ENCODE data around the gene TSPAN4. TPM values are rescaled to one million over a fixed set of nuclear protein-coding genes. Genes with fewer than 3 reads are reported as not detected.

TSPAN4 gene
- total RNA-seq, 2 experiments from 2014 or later = 1.6 to 2.0 TPM

GRCh38 chr11:901452-902061, 58.9 kb downstream of the TSPAN4 start:
- H3K27ac Mint-ChIP-seq = no peak overlapping the region
- no peaks in the 10 kb centered on the region for H3K27me3 Mint-ChIP-seq
- CTCF ChIA-PET = no interaction called here
- Histone ChIP-seq H3K27ac (ENCODE audit: low read depth in 1 of 2, low read length in 2 of 2) (no peak overlapping the region), H3K27me3 (ENCODE audit: control insufficient read depth in 1 of 2, insufficient read depth in 2 of 2, low read length in 2 of 2) (no peaks in the 10 kb centered on the region), H3K9me3 (ENCODE audit: control insufficient read depth in 1 of 2, insufficient read depth in 1 of 2, low read length in 2 of 2) (no peaks in the 10 kb centered on the region), H3K4me3 (ENCODE audit: low read length) (no peak overlapping the region), H3K4me1 (ENCODE audit: insufficient read depth, low read length) (no peaks in the 10 kb centered on the region), H3K36me3 (ENCODE audit: insufficient read depth, low read length) (peaks cover 68% of the 10 kb centered on the region)
- ATAC-seq (ENCODE audit: poor library complexity) (no peak), DNase-seq (no peak)
- peaks cover 52% of the 10 kb centered on the region for H3K36me3 Mint-ChIP-seq (ENCODE audit: low read depth)
- H3K4me3 Mint-ChIP-seq = no peak overlapping the region
- H3K9me3 Mint-ChIP-seq = no peaks in the 10 kb centered on the region
- TF ChIP-seq CTCF (IDR thresholded peaks at IDR 0.05) = no peak
- POLR2A ChIA-PET = no interaction called here
- H3K4me1 Mint-ChIP-seq (ENCODE audit: low read depth) = peaks cover 4% of the 10 kb centered on the region
- intact Hi-C loops (cut with DNase I, micrococcal nuclease) = no loop called here

GRCh38 chr11:904380-904779, 61.7 kb downstream of the TSPAN4 start:
- Mint-ChIP-seq H3K4me1 (ENCODE audit: low read depth) (peaks cover 10% of the 10 kb centered on the region), H3K27ac (no peak overlapping the region), H3K4me3 (no peak overlapping the region), H3K36me3 (ENCODE audit: low read depth) (peaks cover 52% of the 10 kb centered on the region), H3K9me3 (no peaks in the 10 kb centered on the region), H3K27me3 (no peaks in the 10 kb centered on the region)
- H3K9me3 ChIP-seq (ENCODE audit: control insufficient read depth in 1 of 2, insufficient read depth in 1 of 2, low read length in 2 of 2) = no peaks in the 10 kb centered on the region
- DNase-seq (no peak), ATAC-seq (ENCODE audit: poor library complexity) (no peak)
- no peaks in the 10 kb centered on the region for H3K27me3 ChIP-seq (ENCODE audit: control insufficient read depth in 1 of 2, insufficient read depth in 2 of 2, low read length in 2 of 2)
- peaks cover 2% of the 10 kb centered on the region for H3K4me1 ChIP-seq (ENCODE audit: insufficient read depth, low read length)
- H3K4me3 ChIP-seq (ENCODE audit: low read length) = no peak overlapping the region
- peaks cover 58% of the 10 kb centered on the region for H3K36me3 ChIP-seq (ENCODE audit: insufficient read depth, low read length)
- CTCF ChIA-PET = no interaction called here
- POLR2A ChIA-PET = no interaction called here
- intact Hi-C loops (cut with DNase I, micrococcal nuclease) = no loop called here
- no peak for TF ChIP-seq CTCF (IDR thresholded peaks at IDR 0.05)
- no peak overlapping the region for H3K27ac ChIP-seq (ENCODE audit: low read depth in 1 of 2, low read length in 2 of 2)

GRCh38 chr11:905952-906351, 63.3 kb downstream of the TSPAN4 start:
- no peak for TF ChIP-seq CTCF (IDR thresholded peaks at IDR 0.05)
- H3K27ac ChIP-seq (ENCODE audit: low read depth in 1 of 2, low read length in 2 of 2) = no peak overlapping the region
- no peaks in the 10 kb centered on the region for H3K27me3 ChIP-seq (ENCODE audit: control insufficient read depth in 1 of 2, insufficient read depth in 2 of 2, low read length in 2 of 2)
- H3K9me3 ChIP-seq (ENCODE audit: control insufficient read depth in 1 of 2, insufficient read depth in 1 of 2, low read length in 2 of 2) = no peaks in the 10 kb centered on the region
- H3K9me3 Mint-ChIP-seq = no peaks in the 10 kb centered on the region
- peaks cover 43% of the 10 kb centered on the region for H3K36me3 ChIP-seq (ENCODE audit: insufficient read depth, low read length)
- peaks cover 10% of the 10 kb centered on the region for H3K4me1 Mint-ChIP-seq (ENCODE audit: low read depth)
- H3K4me3 Mint-ChIP-seq = no peak overlapping the region
- no peaks in the 10 kb centered on the region for H3K27me3 Mint-ChIP-seq
- DNase-seq (no peak), ATAC-seq (ENCODE audit: poor library complexity) (no peak)
- ChIA-PET POLR2A (no interaction called here), CTCF (no interaction called here)
- H3K4me1 ChIP-seq (ENCODE audit: insufficient read depth, low read length) = peaks cover 11% of the 10 kb centered on the region
- H3K36me3 Mint-ChIP-seq (ENCODE audit: low read depth) = peaks cover 44% of the 10 kb centered on the region
- H3K27ac Mint-ChIP-seq = no peak overlapping the region
- intact Hi-C loops (cut with DNase I, micrococcal nuclease) = no loop called here
- no peak overlapping the region for H3K4me3 ChIP-seq (ENCODE audit: low read length)

Measured in CD4-positive, alpha-beta T cell (primary cell).